ENCODE data around the gene MMP25.
"Not testable (repeated sequence)": the region's sequence is repeated elsewhere in the genome, so short reads cannot be mapped to it uniquely, and the experiment has no call there.

MMP25 gene

DNA sequence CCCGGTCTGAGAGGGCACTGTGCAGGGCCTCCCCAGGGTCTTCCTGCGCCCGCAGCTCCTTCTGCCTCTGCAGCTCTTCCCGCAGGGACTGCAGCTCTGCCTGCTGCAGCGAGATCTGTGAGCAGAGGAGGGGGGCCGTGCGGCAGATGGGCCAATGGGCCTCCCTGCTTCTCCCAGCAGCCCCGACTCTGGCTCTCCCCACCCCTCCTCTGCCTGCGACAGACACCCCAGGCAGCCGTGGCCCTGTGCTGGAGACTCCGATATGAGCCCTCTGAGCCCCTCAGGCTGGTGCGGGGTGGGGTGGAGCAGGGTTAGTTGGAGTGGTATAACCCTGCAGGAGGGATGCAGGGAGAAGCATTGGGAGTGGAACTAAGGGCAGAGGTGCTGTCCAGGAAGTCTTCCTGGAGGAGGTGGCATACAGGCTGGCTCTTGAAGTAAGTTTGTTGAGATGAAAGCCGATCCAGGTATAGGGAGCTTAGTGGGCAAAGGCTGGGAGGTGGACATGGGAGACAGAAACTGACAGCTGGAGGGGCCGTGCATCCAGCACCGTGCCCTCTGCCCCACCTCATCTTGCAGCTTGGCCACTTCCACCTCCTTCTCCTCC lies 17.5 kb upstream of the MMP25 start:
- DNase-seq (ENCODE audit: extremely low read depth in 1 of 2, low read depth in 1 of 2) = no peak

DNA sequence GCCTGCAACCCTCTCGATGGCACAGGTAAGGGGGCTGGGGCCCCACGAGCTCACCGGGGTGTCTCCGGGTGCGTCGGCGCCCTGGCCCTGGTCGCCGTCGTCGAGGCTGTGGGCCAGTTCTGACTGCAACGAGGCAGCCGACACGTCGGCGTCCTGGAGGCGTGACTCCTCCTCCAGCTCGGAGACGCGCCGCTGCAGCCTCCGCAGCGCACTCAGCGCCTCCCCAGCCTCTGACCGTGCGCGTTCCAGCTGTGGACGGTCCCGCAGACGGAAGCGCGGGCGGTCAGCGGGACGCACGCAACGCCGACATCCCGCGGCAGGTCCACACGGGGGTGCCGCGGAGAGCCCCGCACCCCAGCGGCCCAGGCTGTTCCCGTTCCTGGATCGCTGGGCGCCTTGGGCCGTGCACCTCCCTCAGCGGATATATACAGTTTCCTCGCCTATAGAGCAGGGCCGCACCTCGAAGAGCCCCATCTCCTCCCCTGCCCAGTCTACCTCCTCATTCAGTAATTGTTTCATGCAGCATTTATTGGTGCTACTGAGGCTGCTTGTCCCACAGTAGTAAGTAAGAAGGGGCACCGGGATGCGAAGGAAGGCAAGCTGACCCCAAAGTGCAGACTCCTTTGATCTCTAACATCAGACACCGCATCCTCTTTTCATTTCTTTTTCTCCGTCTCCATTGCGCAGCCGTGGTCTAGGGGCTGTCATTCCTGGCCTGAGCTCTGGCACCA lies 16.7 kb upstream of the MMP25 start:
- DNase-seq (ENCODE audit: extremely low read depth in 1 of 2, low read depth in 1 of 2) = no peak

DNA sequence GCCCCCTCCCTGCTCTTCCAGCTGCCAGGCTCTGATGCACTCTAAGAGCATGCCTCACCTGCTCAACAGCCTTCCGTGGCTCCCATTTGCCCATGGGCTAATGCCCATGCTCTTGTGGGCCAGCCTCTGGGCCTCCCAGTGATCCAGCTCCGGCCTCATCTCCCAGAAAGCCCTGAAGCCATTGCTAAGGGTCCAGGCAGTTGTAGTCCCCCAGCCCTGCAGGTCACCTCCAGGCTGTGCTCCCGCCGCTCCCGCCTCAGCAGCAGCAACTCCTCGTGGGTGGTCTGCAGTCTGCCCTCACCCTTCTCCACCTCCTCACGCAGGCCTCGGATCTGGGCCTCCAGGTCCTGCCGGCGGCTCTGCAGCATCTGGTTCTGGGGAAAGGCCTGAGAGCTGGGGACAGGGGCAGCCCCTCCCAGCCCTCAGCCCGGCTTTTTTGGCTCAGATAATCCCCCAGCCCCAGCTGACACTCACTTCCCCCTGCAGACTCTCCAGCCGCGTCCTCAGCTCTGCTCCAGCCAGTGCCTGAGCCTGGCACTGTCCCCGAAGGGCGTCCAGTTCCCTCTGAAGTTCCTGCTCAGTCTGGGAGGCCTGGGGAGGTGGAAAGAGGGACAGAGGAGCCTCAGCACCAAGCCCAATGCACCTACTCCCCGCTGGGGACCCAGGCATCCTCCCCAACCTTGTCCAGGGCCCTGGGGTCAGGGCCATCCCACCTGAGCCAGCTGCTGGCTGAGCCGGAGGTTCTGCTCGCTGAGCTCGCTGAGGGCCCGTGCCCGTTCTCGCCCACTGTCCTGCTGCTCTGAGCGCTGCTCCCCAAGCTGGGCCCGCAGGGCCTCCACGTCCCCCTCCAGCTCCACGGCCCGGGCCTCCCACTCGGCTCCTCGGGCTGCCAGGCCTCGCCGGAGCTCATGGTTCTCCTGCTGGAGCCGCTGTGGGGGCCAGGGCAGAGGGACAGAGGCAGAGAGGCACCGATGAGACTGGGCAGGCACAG lies 15.8 kb upstream of the MMP25 start:
- DNase-seq (ENCODE audit: extremely low read depth in 1 of 2, low read depth in 1 of 2) = no peak

DNA sequence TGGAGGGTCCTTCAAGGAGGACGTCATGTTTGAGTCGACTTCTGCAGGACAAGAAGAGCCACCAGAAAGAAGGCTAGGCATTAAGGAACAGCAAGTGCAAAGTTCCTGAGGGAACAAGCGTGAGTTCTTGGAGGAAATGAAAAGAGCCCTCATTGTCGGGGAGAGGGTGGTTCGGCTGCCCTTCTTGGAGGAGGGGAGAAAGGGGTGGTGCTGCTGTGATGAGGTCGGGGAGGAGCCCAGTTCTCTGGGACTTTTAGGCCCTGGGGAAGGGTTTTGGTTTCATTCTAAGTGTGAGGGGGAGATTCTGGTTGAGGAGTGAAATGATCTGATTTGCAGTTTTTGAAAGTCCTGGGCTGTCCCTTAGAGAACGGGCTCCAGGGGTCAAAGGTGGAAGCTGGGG lies 13.7 kb upstream of the MMP25 start:
- no peak for DNase-seq (ENCODE audit: extremely low read depth in 1 of 2, low read depth in 1 of 2)

DNA sequence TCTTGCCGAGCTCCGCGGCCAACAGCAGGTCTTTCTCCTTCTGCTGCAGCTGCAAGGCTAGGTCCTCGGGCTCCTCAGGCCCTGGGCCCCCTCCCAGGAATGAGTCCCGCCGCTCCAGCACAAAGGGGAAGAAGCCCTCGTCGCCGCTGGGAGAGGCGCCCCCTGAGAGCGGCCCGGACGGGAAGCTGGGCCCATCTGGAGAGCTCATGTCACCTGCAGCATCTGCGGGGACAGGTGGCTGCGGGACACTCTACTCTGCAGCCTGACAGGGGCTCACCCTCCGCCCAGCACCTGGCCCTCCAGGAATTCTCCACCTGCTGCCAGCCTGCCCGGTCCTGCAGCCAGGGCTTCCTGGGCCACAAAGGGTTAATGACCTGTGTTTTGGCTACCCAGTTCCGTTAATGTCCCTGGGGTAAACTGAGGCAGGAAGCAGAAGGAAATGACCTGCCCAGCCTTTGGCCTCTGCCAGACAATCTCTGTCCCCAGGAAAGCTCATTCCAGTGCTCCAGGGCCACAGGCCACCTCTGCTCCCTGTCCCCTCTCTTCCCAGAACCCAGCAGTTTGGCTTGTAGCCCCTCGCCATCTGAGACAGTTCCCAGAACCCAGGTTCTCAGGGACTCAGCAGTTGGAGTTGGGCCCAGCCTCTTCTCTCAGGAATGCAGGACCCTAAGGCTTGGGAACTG lies 10.9 kb upstream of the MMP25 start:
- DNase-seq (ENCODE audit: extremely low read depth in 1 of 2, low read depth in 1 of 2) = no peak

DNA sequence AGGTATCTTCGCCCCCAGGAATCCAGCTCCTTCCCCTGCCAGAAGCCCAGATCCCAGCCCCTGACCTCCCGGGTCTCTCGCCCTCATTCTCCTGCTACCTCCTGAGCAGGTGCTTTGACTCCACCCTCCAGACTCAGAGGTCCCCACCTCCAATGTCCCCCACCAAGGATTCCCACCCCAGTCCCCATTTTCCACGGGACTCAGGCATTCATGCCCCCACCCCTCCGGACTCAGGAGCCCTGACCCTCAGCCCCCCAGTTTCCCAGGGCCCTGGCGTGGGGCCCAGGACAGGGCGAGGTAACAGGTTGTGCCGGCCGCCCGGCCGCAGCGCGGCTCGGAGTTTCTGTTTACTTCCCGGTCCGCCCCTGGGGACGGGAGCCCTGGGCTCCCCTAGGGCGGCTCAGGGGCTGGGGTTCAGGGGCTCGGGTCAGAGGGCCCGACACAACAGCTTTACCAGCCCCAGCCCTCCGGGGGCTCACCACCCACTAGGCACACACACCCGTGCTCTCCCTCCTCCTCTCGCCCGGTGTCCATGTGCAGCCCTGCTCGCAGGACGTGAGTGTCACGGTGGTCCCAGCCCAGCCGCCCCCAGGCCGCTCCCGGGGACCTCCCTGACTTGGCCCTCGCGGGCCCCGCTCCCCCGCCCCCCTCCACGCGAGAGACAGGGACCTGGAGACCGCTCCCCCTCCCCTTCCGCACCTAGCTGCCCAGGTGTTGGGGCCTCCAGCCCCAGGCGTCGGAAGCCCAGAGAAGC lies 10.2 kb upstream of the MMP25 start:
- no peak for DNase-seq (ENCODE audit: extremely low read depth in 1 of 2, low read depth in 1 of 2)

DNA sequence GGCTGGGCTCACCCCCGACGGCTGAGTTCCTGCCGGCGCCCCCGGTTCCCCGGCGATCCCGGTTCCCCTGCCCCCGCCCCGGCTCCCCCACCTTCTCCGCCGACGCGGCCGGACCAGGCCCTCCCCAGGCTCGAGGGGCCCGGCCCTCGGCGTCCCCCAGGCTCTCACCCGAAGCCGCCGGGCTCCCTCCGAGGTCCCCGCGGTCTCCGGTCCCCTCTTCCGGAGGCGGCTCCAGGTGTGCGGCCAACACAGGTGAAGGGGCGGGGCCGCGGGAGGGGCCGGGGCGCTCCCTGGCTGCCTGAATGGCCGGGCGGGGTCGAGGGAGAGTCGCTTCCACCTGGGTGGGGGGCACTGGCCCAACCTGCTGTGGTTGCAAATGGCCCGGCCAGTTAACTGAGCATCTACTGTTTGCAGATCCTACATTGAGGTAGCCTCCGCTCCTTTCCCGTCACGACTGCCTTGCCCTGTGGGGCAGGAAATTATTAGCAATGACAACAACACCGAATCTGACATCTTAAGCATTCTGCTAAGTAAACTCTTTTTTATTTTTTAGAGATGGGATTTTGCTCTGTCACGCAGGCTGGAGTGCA lies 9.5 kb upstream of the MMP25 start, which contains the start of gene BICDL2:
BICDL2 (minus strand) TSS at position 219 of the 590 bp plus-strand sequence. CDS start 1,448 bp downstream, outside the sequence.
- no peak for DNase-seq (ENCODE audit: extremely low read depth in 1 of 2, low read depth in 1 of 2)

DNA sequence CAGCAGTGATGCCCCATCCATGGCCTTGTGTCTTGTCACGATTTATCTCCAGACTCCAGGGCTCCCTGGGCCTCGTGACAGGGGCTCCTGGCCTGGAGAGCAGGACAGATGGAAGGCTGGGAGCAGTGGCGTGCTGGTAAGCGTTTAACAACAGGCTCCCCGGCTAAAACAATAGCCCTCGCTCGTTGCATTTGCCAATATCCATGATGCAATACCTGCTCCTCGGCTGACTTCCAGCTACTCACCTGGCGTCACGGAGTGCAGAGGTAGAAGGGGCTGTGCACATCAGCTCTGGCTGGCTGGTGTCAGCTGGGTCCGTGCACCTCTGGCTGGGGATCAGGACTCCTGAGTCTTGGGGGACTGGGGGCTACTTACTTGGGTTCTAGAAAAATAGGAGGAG lies 8.1 kb upstream of the MMP25 start:
- DNase-seq (ENCODE audit: extremely low read depth in 1 of 2, low read depth in 1 of 2) = no peak

DNA sequence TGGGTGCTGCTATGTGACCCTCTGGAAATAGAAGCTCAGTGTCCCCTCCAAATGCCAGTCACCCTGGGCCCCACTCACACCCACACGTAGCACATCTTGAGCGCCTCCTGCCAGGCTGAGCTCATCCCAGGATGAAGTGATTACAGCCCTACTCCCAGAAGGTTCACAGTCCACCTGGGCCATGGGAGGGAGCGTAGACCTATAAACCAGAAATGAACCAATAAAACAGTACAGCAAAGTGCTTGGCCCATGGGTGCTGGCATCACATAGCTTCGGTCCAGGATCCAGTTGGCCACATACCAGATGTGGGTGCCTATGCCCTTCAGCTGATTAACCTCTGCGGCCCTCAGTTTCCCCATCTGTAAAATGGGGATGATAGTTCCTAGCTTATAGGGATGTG lies 7.5 kb upstream of the MMP25 start:
- no peak for DNase-seq (ENCODE audit: extremely low read depth in 1 of 2, low read depth in 1 of 2)

DNA sequence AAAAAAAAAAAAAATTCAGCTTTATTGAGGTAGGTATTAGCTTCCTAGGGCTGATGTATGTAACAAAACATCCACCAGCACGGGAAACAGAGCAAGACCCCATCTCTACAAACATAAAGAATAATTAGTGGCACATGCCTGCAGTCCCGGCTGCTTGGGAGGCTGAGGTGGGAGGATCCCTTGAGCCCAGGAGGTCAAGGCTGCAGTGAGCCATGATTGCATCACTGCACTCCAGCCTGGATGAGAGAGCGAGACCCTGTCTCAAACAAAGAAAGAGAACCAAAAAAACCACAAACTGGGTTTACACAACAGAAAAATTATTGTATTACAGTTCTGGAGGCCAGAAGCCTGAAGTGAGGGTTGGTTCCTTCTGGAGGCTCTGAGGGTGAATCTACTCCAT lies 4.0 kb upstream of the MMP25 start:
- no peak for DNase-seq (ENCODE audit: extremely low read depth in 1 of 2, low read depth in 1 of 2)

DNA sequence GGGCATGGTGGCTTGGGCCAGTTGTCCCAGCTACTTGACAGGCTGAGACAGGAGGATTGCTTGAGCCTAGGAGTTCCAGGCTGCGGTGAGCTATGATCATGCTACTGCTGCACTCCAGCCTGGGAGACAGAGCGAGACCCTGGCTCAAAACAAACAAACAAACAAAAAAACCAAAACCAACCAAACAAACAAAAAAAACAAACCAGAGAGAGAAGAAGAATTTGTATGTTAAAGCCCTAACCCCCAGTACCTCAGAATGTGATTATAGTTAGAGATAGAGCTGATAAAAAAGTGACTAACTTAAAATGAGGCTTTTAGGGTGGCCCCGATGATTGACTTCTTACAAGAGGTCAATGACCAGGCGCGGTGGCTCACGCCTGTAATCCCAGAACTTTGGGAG lies 1.7 kb upstream of the MMP25 start:
- no peak for DNase-seq (ENCODE audit: extremely low read depth in 1 of 2, low read depth in 1 of 2)

DNA sequence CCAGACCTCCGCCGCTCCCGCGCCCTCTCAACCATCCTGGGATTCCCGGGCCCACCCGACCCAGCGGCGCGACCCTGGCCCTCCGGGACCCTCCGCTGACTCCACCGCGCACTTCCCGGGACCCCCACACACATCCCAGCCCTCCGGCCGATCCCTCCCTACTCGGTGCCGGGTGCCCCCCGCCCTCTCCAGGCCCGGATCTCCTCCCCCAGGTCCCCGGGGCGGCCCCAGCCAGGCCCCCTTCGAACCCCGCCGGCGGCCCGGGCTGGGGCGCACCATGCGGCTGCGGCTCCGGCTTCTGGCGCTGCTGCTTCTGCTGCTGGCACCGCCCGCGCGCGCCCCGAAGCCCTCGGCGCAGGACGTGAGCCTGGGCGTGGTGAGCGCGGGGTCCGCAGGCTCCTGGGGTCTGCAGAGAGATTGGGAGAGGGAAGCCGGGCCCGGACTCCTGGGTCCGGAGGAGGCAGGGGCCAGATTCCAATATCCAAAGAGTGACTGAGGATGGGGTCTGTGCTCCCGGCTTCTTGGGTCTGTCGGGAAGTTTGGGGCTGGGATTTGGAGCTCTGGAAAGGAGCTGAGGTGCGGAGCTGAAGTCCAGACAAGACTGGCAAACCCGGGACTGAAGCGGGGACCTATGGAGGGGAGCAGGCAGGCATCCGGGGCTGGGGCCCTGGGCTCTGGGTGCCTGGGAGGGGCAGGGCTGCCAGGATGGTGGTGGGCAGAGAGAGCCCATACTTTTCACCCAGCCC lies 453 bp downstream of the MMP25 start:
- DNase-seq (ENCODE audit: extremely low read depth in 1 of 2, low read depth in 1 of 2) = no peak

DNA sequence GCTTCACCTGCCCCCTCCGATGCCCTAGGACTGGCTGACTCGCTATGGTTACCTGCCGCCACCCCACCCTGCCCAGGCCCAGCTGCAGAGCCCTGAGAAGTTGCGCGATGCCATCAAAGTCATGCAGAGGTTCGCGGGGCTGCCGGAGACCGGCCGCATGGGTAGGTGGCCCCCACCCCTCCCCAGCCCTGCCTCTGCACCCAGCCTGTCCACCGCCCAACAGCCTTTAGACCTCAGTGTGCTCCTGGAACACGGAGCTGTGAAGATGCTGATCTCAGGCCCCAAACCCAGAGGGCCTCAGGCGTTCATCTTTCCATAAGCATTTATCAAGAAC lies 993 bp downstream of the MMP25 start:
- DNase-seq (ENCODE audit: extremely low read depth in 1 of 2, low read depth in 1 of 2) = no peak

DNA sequence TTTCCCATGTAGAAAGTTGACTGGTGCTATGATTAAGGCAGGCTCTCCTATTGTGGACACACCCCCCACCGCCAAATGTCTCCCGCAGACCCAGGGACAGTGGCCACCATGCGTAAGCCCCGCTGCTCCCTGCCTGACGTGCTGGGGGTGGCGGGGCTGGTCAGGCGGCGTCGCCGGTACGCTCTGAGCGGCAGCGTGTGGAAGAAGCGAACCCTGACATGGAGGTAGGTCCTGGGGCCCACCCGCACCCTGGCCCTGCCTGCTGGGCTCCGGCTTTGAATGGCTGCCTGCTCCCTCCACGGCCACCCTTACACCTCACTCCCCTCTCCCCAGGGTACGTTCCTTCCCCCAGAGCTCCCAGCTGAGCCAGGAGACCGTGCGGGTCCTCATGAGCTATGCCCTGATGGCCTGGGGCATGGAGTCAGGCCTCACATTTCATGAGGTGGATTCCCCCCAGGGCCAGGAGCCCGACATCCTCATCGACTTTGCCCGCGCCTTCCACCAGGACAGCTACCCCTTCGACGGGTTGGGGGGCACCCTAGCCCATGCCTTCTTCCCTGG lies 3.6 kb downstream of the MMP25 start:
- DNase-seq (ENCODE audit: extremely low read depth in 1 of 2, low read depth in 1 of 2) = no peak

DNA sequence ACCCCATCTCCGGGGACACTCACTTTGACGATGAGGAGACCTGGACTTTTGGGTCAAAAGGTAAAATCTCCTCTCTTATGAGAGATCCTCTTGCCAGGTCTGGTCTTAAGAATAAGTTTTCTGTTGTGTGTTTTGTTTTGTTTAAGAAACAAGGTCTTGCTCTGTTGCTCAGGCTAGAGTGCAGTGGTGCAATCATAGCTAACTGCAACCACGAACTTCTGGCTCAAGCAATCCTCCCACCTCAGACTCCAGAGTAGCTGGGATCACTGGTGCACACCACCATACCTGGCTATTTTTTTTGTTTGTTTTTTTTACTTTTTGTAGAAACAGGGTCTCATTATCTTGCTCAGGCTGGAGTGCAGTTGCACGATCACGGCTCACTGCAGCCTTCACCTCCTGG lies 4.1 kb downstream of the MMP25 start:
- no peak for DNase-seq (ENCODE audit: extremely low read depth in 1 of 2, low read depth in 1 of 2)

DNA sequence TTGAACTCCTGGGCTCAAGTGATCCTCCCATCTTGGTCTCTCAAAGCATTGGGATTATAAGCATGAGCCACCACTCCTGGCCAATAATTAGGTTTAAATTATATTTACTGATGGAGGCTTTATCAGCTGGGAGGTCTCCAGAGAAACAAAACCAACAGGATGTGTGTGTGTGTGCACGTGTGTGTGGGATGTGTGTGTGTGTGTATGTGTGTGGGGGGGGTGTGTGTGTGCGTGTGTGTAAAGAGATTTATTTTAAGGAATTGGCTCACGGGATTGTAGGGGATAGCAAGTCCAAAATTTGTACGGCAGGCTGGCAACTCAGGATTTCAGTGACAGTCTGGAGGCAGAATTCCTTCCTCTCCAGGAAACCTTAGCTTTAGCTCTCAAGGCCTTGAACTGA lies 4.6 kb downstream of the MMP25 start:
- no peak for DNase-seq (ENCODE audit: extremely low read depth in 1 of 2, low read depth in 1 of 2)

DNA sequence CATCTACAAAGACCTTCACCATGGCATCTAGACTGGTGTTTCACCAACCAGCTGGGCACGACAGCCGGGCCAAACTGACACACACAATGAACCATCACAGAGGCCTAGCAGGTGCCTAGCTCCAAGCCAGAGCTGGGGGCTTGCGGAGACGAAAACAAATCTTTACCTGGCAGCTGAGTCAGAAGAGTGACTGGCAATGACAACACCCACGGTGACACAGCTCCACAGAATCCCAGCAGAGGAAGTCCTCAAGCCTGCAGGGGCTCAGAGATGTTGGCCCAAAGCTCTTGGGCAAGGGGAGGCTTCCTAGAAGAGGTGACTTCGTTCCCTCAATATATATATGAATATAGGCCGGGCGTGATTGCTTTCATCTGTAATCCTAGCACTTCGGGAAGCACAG lies 5.1 kb downstream of the MMP25 start:
- no peak for DNase-seq (ENCODE audit: extremely low read depth in 1 of 2, low read depth in 1 of 2)

DNA sequence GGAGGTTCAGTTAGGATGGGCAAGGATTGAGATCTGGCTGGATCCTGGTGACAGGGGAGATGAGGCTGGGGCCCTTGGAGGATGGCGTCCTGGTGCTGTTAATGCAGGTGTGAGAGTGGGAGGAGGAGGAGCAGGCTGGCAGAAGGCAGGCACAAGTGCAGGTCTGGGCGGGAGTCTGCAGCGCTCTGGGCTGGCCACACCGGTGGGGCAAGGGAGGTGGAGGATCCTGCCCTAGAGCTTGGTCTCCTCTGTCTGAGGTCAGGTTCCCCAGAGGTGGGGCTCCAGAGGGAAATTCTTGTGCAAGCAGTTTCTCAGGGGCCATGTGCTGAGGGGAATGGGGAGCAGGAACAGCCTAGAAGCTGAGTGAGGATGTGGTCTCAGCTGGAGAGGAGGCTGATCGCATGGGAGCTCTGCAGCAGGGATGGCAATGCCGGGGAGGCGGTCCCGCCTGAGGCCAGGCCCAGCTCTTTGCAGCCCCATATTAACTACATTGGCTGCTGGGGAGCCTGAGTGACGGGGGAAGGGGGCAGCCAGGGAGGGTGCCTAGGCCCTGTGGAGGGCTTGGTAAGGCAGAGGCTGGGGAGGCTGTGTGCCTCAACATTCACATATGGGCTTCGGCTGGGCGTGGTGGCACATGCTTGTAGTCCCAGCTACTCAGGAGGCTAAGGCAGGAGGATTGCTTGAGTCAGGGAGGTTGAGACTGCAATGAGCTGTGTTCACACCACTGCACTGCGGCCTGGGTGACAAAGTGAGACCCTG lies 6.4 kb downstream of the MMP25 start:
- DNase-seq (ENCODE audit: extremely low read depth in 1 of 2, low read depth in 1 of 2) = not testable (repeated sequence)

Data from activated CD8-positive, alpha-beta memory T cell treated with anti-CD3 and anti-CD28 coated beads for 1 hour (primary cell).